CD14-positive monocyte (primary cell): ENCODE results near the gene IGSF10. TPM values are rescaled to one million over a fixed set of nuclear protein-coding genes. Genes with fewer than 3 reads are reported as not detected.

ENCODE experiments used
- DNase-seq, 3 donors: peaks; one replicate each; pipeline ENCODE4 v3.0.0-alpha.2; 2011 to 2022
- H2AFZ ChIP-seq: 2 replicates; pipeline ENCODE4 v1.6.0; 2012; ENCODE audit warnings: mild to moderate bottlenecking, low read depth, low read length, inconsistent platforms; ENCODE audit not compliant: insufficient read depth, poor library complexity, severe bottlenecking
- H3K27ac ChIP-seq, 2 donors: 1 replicate in 1 of 2; 2 replicates in 1 of 2; pipeline ENCODE4 v1.5.1; 2012 to 2013; ENCODE audit warnings: low read length in 2 of 2, control low read depth in 1 of 2, inconsistent platforms in 1 of 2, low read depth in 1 of 2, mild to moderate bottlenecking in 1 of 2
- H3K27me3 ChIP-seq, 2 donors: one replicate each; pipeline versions ENCODE4 v1.6.0 to v1.6.1; 2011 to 2013; ENCODE audit warnings: low read length in 2 of 2; ENCODE audit not compliant: control insufficient read depth in 2 of 2, insufficient read depth in 2 of 2
- H3K36me3 ChIP-seq, 2 donors: replicated peaks in 1 of 2; 1 replicate in 1 of 2; 2 replicates in 1 of 2; pipeline versions ENCODE4 v1.5.1 to v1.6.1; 2012 to 2013; ENCODE audit warnings: low read length in 2 of 2, control low read depth in 1 of 2, inconsistent platforms in 1 of 2, mild to moderate bottlenecking in 1 of 2; ENCODE audit not compliant: insufficient read depth in 2 of 2, control insufficient read depth in 1 of 2
- H3K4me1 ChIP-seq, 2 donors: 1 replicate in 1 of 2; 2 replicates in 1 of 2; pipeline versions ENCODE4 v1.5.1 to v1.6.1; 2012 to 2013; ENCODE audit warnings: low read length in 2 of 2, control low read depth in 1 of 2, inconsistent platforms in 1 of 2, mild to moderate bottlenecking in 1 of 2, moderate library complexity in 1 of 2; ENCODE audit not compliant: insufficient read depth in 2 of 2, control insufficient read depth in 1 of 2
- H3K4me2 ChIP-seq: replicated peaks from 2 replicates; pipeline ENCODE3; 2012; ENCODE audit warnings: low read length, moderate library complexity, mild to moderate bottlenecking; ENCODE audit not compliant: poor library complexity, severe bottlenecking; ENCODE audit errors: extremely low read depth
- H3K4me3 ChIP-seq, 3 experiments: fragments of 200-600 bp in 1 of 3; sonication (generic) in 1 of 3; replicated peaks in 1 of 3; 1 replicate in 2 of 3; 2 replicates in 1 of 3; pipeline ENCODE4 v1.5.1; 2011 to 2013; ENCODE audit warnings: low read length in 3 of 3, mild to moderate bottlenecking in 3 of 3, control low read depth in 2 of 3, low read depth in 2 of 3, inconsistent platforms in 1 of 3, moderate library complexity in 1 of 3
- H3K79me2 ChIP-seq: 2 replicates; pipeline ENCODE4 v1.6.0; 2012; ENCODE audit warnings: mild to moderate bottlenecking, control low read depth, inconsistent platforms, low read length, moderate library complexity; ENCODE audit not compliant: insufficient read depth
- H3K9ac ChIP-seq: 2 replicates; pipeline ENCODE4 v1.6.0; 2017; ENCODE audit warnings: low read length, mild to moderate bottlenecking; ENCODE audit not compliant: insufficient read depth, poor library complexity, severe bottlenecking
- H3K9me3 ChIP-seq, 2 donors: replicated peaks in 1 of 2; 1 replicate in 1 of 2; 2 replicates in 1 of 2; pipeline versions ENCODE4 v1.5.1 to v1.6.1; 2012 to 2013; ENCODE audit warnings: low read length in 2 of 2, control low read depth in 1 of 2; ENCODE audit not compliant: control insufficient read depth in 1 of 2, insufficient read depth in 1 of 2
- H4K20me1 ChIP-seq: 2 replicates; pipeline ENCODE4 v1.6.0; 2012; ENCODE audit warnings: mild to moderate bottlenecking, low read length, control low read depth, moderate library complexity; ENCODE audit not compliant: insufficient read depth
- H3K27ac Mint-ChIP-seq, 7 donors: one replicate each; pipeline ENCODE4 v1.8.0; 2020; ENCODE audit warnings: mild to moderate bottlenecking in 7 of 7, mixed read lengths in 7 of 7, moderate library complexity in 6 of 7, inconsistent platforms in 2 of 7
- H3K27me3 Mint-ChIP-seq, 3 donors: one replicate each; pipeline ENCODE4 v1.8.0; 2021 to 2022; ENCODE audit warnings: low read depth in 3 of 3, mild to moderate bottlenecking in 3 of 3, mixed read lengths in 3 of 3, moderate library complexity in 3 of 3, inconsistent platforms in 1 of 3
- H3K36me3 Mint-ChIP-seq, 2 donors: one replicate each; pipeline ENCODE4 v1.8.0; 2020; ENCODE audit warnings: mixed read lengths in 2 of 2, inconsistent platforms in 1 of 2, mild to moderate bottlenecking in 1 of 2
- H3K4me1 Mint-ChIP-seq: one replicate; pipeline ENCODE4 v1.8.0; 2020; ENCODE audit warnings: mild to moderate bottlenecking, mixed read lengths
- H3K4me3 Mint-ChIP-seq, 2 donors: one replicate each; pipeline ENCODE4 v1.8.0; 2020; ENCODE audit warnings: mild to moderate bottlenecking in 2 of 2, mixed read lengths in 2 of 2, moderate library complexity in 1 of 2
- H3K9me3 Mint-ChIP-seq, 7 donors: one replicate each; pipeline ENCODE4 v1.8.0; 2020 to 2022; ENCODE audit warnings: mixed read lengths in 7 of 7, mild to moderate bottlenecking in 6 of 7, moderate library complexity in 6 of 7, inconsistent platforms in 2 of 7
- CTCF ChIP-seq: fragments of 200-600 bp; IDR thresholded peaks from one replicate; pipeline ENCODE4 v1.8.0; 2022; ENCODE audit warnings: antibody characterized with exemption, mild to moderate bottlenecking
- WGBS: methylation state at CpG from one replicate; pipeline ENCODE4 v1.1.5; 2013; ENCODE audit warnings: missing lambda C conversion rate; ENCODE audit not compliant: insufficient coverage; 5-methylcytosine and 5-hydroxymethylcytosine counted together
- intact Hi-C, 2 donors: fragments of 100-400 bp; cut with micrococcal nuclease; formaldehyde crosslinking; loops; one replicate each; pipeline versions ENCODE4 v1.15.0 to v1.15.1; 2023
- polyA plus RNA-seq, 3 donors: library from polyadenylated mRNA; depleted of rRNA in 1 of 3; unstranded in 2 of 3; stranded (reverse) in 1 of 3; fragments of 300-500 nt in 2 of 3; fragments of >200 nt in 1 of 3; fragmentation: Illumina TruSeq in 2 of 3; gene quantifications; 1 replicate in 2 of 3; 2 replicates in 1 of 3; pipeline ENCODE4 v1.2.3, GENCODE V29; 2012 to 2021

Gene IGSF10
- polyA plus RNA-seq, 3 donors: 0.05 to 0.29 TPM; not detected in 1

- WGBS: 90% methylated on average over 4 of the region's 6 CpGs
- DNase-seq: no peak
- no peaks in the 10 kb centered on the region for H3K27me3 Mint-ChIP-seq
- no peaks in the 10 kb centered on the region for H3K4me1 ChIP-seq
- H3K4me2 ChIP-seq: no peak overlapping the region
- no peaks in the 10 kb centered on the region for H3K36me3 ChIP-seq
- H4K20me1 ChIP-seq: no peaks in the 10 kb centered on the region
- H3K4me3 Mint-ChIP-seq: no peak overlapping the region
- H3K36me3 Mint-ChIP-seq: peaks cover 0 to 3% of the 10 kb centered on the region in 2 donors
- H3K4me3 ChIP-seq: no peak overlapping the region
- H3K27me3 ChIP-seq: no peaks in the 10 kb centered on the region
- peaks cover 4 to 15% of the 10 kb centered on the region in 2 donors for H3K9me3 ChIP-seq
- H3K9ac ChIP-seq: no peak overlapping the region
- H3K79me2 ChIP-seq: no peaks in the 10 kb centered on the region
- intact Hi-C loops: no loop called here
- no peaks in the 10 kb centered on the region for H3K4me1 Mint-ChIP-seq
- no peak overlapping the region for H3K27ac ChIP-seq
- TF ChIP-seq CTCF: no peak
- no peak overlapping the region for H2AFZ ChIP-seq
- no peak overlapping the region for H3K27ac Mint-ChIP-seq
- H3K9me3 Mint-ChIP-seq: peaks cover 12 to 50% (median 31%) of the 10 kb centered on the region in 7 donors
Measured at GRCh38 chr3:151483961-151484520, 23.2 kb upstream of the IGSF10 start.

GRCh38 chr3:151483488-151483887, 22.6 kb upstream of the IGSF10 start:
- Mint-ChIP-seq H3K27ac (no peak overlapping the region), H3K9me3 (peaks cover 12 to 45% (median 31%) of the 10 kb centered on the region in 7 donors), H3K27me3 (no peaks in the 10 kb centered on the region), H3K4me1 (no peaks in the 10 kb centered on the region), H3K36me3 (peaks cover 0 to 3% of the 10 kb centered on the region in 2 donors), H3K4me3 (no peak overlapping the region)
- Histone ChIP-seq H3K27ac (no peak overlapping the region), H3K9me3 (peaks cover 4 to 15% of the 10 kb centered on the region in 2 donors), H3K4me1 (no peaks in the 10 kb centered on the region), H3K79me2 (no peaks in the 10 kb centered on the region), H3K4me3 (no peak overlapping the region), H4K20me1 (no peaks in the 10 kb centered on the region), H3K36me3 (no peaks in the 10 kb centered on the region), H2AFZ (no peak overlapping the region), H3K9ac (no peak overlapping the region), H3K4me2 (no peak overlapping the region), H3K27me3 (no peaks in the 10 kb centered on the region)
- intact Hi-C loops: no loop called here
- TF ChIP-seq CTCF: no peak
- DNase-seq: no peak
- 100% methylated on average over 1 of the region's 1 CpG for WGBS
